ENCODE measurements around the gene SNAI3.

GRCh38 chr16:88693420-88694177, 7.3 kb upstream of the SNAI3 start:
- no peak for TF ChIP-seq CTCF (IDR thresholded peaks at IDR 0.05)
- no peak for TF ChIP-seq POLR2A (IDR thresholded peaks at IDR 0.05)
- TF ChIP-seq POLR2AphosphoS5 (IDR thresholded peaks at IDR 0.05): no peak

All from stomach (tissue), 4 donors.